GM11168 (cell line): ENCODE measurements around the gene CAPN10.
"Not testable (repeated sequence)": the region's sequence is repeated elsewhere in the genome, so short reads cannot be mapped to it uniquely, and the experiment has no call there.

Source experiments
- in situ Hi-C: fragments of 300-500 bp; cut with MboI; formaldehyde crosslinking; loops from one replicate; pipeline ENCODE4 v1.12.0; 2022; ENCODE audit warnings: low sequenced_read_pairs; ENCODE audit not compliant: unreplicated experiment

The CAPN10 gene, protein sequence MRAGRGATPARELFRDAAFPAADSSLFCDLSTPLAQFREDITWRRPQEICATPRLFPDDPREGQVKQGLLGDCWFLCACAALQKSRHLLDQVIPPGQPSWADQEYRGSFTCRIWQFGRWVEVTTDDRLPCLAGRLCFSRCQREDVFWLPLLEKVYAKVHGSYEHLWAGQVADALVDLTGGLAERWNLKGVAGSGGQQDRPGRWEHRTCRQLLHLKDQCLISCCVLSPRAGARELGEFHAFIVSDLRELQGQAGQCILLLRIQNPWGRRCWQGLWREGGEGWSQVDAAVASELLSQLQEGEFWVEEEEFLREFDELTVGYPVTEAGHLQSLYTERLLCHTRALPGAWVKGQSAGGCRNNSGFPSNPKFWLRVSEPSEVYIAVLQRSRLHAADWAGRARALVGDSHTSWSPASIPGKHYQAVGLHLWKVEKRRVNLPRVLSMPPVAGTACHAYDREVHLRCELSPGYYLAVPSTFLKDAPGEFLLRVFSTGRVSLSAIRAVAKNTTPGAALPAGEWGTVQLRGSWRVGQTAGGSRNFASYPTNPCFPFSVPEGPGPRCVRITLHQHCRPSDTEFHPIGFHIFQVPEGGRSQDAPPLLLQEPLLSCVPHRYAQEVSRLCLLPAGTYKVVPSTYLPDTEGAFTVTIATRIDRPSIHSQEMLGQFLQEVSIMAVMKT

DNA sequence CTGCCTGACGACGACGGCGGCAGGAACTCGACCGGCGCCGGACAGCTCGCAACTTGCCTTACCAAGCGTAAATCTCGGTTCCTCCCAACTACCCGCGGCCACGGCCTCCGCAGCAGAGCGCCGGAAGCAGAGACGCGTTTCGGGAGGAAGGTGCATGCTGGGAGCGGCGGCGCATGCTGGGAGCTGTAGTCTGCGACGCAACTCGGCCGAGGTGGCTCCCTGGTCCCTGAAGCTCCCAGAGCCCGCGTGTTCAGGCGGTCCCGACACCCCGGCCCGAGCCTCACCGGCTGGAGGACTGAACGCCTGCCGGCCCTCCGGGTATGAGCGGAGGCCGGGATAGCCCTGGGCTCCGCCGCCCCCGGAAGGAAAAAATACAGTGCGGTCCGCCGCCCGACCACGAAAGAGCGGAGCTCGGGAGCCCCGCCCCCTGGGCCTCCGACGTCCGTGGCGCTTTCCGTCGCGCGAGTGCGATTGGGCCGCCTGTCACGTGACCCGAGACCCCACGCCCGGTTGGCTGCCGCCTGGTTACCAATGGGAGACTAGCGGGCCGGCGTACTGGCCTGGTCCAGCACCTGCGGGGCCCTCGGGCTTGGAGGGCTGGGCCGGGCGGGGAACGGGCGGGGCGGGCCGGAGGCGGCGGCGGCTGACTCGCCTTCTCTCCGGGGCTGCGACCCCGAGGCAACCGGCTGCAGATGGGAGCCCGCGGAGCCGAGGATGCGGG lies at the start of gene CAPN10:
CAPN10 (plus strand) TSS at position 537 of the 721 bp plus-strand sequence; CDS start at position 715, 178 bp downstream.
- in situ Hi-C loops, result no loop called here

DNA sequence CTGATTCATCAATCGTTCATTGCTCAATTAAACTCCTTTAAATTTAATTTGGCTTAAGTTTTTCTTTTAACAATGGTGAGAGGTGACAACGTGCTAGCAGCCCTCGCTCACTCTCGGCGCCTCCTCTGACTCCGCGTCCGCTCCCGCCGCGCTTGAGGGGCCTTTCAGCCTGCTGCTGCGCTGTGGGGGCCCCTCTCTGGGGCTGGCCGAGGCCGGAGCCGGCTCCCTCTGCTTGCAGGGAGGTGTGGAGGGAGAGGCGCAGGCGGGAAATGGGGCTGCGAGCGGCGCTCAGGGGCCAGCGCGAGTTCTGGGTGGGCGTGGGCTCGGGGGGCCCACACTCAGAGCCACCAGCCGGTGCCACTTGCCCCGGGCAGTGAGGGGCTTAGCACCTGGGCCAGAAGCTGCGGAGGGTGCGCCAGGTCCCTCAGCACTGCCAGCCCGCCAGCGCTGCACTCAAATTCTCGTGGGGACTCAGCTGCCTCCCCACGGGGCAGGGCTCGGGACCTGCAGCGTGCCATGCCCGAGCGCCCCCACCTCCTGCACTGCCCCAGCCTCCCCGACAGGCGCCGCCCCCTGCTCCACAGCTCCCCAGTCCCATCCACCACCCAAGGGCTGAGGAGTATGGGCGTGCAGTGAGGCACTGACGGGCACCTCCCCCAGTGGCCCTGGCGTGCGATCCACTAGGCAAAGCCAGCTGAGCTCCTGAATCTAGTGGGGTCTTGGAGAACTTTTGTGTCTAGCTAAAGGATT lies 48.3 kb upstream of the CAPN10 start:
- in situ Hi-C loops, result no loop called here

DNA sequence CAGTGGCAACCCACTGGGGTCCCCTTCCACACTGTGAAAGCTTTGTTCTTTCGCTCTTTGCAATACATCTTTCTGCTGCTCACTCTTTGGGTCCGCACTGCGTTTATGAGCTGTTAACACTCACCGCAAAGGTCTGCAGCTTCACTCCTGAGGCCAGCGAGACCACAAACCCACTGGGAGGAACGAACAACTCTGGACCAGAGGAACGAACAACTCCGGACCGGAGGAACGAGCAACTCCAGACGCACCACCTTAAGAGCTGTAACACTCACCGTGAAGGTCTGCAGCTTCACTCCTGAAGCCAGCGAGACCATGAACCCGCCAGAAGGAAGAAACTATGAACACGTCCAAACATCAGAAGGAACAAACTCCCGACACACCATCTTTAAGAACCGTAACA lies 47.4 kb upstream of the CAPN10 start:
- in situ Hi-C loops, result not testable (repeated sequence)

DNA sequence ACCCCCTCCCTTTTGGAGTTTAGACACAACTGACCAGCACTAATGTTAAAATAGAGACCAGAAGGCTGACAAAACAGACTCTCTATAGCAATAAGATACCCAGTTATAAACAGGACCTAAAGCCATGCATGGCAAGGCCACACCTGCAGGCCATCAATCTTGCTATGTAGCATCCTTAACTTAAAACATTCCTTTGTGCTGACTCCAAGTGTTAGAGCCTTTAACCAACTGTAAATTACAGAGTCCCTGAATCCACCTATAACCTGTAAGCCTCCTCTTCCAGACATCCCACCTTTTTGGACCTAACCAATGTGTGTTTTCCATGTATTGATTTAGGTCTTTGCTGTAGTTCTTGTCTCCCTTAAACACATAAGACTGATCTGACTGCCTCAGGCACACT lies 46.6 kb upstream of the CAPN10 start:
- in situ Hi-C loops, result no loop called here

DNA sequence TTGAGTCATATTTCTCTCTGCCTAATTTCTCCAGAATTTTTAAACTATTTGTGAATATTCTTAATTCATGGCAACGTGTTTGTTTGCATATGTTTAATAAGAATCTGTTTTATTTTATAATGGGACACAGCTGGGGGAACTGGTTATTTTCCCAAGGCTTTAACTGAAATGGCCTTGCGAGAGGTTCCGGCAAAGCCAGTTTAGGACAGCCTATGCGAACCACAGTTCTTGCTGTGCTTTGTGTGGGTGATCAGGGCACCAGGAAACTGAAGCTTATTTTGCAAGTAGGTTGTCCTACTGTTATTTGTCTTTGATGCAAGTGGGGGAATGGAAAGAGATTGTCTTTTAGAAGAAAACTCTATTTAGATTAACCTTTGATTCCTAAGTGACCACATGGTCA lies 35.2 kb upstream of the CAPN10 start:
- in situ Hi-C loops, result no loop called here

DNA sequence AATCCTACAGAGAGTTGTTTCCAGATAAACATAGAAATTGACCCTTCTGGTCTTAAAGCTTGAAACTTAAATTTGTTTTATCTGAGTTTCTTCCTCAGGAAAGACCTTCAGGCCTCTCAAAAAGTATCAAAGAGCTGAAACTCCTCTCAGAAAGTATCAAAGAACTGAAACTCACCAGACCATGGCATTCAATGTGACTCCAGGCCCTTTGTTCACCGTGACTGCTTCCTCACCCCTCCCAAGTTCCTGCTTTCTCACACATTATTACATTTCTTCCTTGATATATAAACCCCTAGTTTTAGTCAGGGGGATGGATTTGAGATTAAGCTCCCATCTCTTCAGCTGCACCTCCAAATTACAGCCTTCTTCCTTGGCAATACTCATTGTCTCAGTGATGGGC lies 34.7 kb upstream of the CAPN10 start:
- in situ Hi-C loops, result no loop called here

DNA sequence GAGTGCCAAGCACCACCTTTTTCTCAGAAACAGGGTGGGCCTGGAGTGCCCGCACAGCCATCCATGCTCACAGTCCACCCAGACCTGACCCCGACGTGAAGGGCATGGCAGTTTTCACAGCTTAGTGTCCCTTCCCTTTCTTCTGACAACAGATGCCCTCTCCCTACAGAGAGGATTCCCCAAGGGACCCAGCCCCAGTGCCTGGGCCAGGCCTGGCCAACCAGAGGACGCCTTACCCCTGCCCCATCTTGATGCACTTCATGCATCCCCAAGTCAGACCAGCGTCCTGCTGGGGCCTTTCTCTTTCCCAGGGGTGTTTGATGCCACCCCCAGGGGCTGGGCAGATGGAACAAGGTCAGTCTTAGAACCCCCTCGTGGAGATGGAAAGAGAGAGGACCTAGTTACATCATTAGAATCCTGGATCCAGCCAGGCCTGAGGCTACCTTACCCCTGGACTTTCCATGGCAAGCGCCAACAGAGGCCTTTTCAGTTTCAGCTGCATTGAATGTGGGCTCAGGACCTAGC lies 32.5 kb upstream of the CAPN10 start:
- in situ Hi-C loops, result no loop called here

DNA sequence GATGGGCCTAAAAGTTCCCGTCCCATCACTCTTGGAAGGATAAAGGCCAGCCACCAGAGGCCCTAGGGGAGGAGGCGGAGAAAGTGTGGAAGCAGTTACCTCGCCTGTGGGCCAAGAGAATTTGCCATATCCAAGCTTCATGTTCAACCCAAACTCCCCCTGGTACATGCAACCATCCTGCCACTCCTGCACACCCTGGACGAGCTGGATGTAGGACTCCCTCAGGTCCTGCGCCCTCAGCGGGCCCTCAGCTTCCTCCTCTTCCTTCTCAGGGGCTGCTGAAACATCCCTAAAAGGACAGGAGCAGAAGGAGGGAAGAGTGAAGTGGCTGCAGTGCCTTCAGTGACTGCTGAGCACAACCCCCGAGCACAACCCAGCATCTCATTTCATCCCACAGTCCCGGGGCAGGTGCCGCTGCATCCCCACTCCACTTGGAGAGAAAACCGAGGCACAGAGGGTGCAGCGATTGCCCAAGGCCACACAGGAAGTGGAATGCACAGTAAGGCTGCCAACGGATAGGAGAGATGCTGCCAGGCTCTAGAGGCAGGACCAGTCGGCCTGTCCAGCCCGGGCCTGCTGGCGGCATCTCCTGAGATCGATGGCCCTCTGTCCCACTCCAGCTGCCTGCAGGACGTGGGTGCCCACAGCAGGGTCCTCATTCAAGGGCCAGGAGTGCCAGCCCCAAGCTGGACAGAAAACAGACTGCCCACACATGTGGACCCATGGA lies 31.6 kb upstream of the CAPN10 start:
- in situ Hi-C loops, result no loop called here

DNA sequence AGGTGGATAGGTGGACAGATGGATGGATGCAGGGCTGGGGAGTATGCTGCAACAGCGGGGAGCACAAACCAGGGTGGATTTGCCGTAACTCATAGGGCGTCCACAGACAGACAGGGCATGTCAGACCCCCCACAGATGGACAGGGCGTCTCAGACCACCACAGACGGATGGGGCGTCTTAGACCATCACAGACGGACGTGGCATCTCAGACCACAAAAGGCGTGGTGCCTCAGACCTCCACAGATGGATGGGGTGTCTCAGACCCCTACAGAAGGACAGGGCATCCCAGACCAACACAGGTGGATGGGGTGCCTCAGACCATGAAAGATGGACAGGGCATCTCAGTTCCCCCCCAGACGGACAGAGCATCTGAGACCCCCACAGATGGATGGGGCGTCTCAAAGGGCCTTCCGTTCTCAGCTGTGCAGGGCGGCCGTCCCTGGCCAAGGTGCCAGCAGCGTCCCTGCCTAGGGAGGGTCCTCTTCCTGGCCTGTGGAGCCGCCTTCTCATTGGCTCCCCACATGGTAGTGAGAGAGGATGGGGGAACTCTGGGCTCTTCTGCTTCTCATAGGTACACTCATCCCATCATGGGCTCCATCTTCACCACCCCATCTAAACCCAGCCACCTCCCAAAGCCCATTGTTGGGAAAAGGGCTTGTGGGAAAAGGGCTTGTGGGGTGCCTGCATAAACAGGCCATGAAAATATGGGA lies 30.8 kb upstream of the CAPN10 start:
- in situ Hi-C loops, result no loop called here

DNA sequence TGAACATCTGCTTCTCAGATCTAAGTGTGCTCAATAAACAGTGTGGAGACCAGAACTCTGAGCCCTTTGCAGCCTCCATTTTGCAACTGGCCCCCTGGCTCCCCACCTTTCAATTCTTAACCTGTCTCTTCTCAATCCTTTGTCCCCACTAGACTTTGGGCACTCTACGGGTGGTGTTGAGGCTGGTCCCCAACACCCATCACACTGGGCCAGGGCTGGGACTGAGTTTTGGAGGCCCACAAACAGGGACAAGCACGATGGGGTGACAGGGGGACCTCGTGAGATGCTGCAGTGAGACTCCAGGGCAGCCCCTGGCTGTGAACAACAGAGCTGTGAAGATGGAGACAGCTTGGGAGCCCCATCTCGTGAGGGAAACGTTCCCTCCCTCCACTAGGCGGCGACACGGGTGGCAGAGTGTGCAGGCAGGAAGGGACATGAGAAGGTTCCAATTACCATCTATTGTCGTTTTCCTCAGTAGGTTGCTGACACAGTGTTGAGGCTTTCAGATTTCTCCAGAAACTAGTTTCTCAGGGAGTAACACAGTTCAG lies 29.9 kb upstream of the CAPN10 start:
- in situ Hi-C loops, result no loop called here

DNA sequence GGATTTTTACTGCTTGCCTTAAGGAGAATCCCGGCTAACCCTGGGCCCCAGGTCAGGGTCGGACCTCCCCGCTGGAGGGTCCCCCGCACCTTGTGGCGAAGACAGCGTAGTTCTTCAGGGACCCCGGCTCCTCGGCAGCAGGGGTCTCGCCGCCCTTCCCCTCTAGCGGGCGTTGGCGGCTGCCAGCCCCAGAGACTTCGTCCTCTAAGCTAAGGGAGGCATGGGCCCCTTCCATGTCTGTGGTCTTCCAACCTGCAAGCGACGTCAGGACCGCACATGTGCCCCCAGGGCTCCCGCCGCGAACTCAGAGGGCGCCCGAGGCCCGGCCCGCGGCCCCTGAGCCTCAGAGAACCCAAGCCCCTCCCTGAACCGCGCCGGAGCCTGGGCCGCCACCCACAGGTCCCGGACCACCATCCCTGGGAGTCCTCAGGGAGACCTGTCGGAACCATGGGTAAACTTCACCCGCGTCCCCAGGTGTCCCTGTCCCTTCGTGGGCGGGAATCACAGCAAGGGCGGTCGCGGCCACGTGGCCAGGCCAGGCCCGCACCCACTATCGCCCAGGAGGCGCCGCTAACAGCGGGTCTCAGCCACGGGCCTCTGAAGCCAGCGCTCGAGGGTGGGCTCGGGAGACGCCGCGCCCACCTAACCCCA lies 29.3 kb upstream of the CAPN10 start:
- in situ Hi-C loops, result no loop called here

DNA sequence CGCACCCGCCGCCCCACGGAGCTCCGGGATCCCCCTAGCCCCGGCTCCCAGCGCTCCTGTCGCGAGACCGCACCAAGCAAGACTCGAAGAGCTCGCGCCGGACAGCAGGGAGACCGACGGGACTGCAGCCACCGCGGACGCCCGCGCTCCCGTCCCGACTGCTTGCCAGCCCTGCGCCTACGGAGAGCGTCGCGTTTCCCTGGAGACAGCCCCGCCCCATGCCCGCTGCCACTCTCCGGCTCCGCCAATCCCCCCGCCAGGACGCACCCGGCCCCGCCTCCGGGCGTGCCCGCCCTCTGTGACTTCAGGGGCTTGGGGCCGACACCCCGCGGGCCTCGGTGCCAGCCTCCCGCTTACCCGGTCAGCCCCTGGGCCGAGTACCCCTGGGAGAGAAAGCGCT lies 28.7 kb upstream of the CAPN10 start, which contains the start of gene ANKMY1:
ANKMY1 (minus strand) TSS at position 181 of the 400 bp plus-strand sequence. CDS start 653 bp downstream, outside the sequence.
- in situ Hi-C loops, result no loop called here

DNA sequence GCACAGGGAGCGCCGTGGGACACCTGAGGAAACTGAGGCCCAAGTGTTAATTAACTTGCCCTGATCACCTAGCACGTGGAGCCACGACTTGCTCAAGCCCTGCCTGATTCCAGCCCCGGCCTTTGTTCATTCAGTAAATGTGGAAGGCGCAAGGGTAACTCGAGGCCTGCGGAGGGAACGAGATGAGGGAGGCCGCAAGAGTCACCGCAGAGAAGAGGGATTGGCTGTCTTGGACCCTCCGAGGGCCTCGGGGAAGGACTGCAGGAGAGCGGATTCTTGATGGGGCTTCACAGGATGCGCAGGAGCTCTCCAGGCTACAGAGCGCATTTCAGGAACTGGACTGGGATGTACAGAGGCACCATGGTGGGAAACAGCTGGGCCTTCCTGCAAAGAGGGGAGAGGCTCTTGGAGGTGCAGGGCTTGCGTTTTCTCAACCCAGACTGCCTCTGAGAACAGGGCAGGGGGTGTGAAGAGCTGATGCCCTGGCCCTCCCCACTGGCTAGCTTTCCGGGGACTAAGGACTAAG lies 28.2 kb upstream of the CAPN10 start:
- in situ Hi-C loops, result no loop called here

DNA sequence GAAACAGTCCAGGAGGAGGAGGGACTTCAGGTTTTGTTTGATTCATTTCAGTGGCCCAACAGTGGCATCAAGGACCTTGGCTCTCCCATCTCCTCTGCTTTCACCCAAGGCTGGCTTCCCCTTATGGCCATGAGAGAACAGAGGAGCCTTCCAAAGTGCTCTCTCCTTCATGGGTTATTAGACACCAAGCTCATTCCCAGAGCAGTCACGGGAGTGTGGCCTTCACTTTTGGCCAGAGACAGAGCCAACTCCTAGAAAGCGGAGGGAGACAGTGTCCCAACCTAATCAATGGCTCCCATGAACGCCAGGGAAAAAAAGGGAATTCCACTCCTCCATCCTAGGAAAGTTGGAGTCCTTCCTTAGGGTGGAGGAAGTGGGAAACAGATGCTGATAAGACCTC lies 27.2 kb upstream of the CAPN10 start:
- in situ Hi-C loops, result no loop called here

DNA sequence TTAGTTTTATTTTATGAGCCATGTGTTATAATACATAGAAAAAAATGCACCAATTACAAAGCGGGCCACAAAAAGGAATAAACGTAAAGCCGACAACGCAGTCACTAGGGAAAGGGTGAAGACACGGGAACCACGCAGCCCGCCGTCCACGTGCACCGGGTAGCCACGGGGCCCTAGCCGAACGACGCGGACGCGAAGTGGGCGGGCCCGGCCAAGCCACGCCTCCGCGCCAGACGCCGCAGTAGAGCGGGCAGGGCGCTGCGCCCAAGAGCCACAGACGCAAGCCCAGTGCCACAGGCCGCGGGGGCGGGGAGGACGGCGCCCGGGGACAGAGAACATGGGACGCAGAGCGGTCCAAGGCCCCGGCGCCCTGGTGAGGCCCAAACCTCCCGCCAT lies 26.5 kb upstream of the CAPN10 start, which contains the start of gene DUSP28:
DUSP28 (plus strand) TSS at position 274 of the 396 bp plus-strand sequence. CDS start 328 bp downstream, outside the sequence.
- in situ Hi-C loops, result no loop called here

DNA sequence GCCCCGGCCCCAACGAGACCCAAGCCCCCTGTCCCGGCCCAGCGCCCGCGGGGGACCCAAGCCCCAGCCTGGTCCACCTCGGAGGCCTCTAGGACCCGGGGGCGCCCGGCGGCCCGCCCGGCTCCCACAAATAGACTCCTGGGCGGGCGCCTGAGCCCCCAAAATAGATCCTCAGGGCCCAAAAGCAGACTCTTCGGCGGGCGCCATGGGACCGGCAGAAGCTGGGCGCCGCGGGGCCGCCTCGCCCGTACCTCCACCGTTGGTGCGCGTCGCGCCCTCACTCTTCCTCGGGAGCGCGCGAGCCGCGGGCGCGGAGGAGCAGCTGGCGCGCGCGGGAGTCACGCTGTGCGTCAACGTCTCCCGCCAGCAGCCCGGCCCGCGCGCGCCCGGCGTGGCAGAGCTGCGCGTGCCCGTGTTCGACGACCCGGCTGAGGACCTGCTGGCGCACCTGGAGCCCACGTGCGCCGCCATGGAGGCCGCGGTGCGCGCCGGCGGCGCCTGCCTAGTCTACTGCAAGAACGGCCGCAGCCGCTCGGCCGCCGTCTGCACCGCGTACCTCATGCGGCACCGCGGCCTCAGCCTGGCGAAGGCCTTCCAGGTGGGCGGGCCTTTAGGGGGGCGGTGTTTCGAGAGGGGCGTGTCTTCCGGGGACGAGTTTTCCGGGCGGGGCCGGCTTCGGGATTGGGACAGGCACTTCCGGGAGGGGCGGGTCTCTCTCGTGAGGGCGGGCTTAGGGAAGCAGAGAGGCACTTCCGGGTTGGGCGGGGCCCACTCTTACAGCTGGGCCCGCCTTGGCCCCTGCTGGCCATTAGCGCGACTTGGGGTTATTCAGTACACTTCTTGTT lies 25.8 kb upstream of the CAPN10 start:
- in situ Hi-C loops, result no loop called here
